HepG2 (cell line): ENCODE results near the gene CIITA. TPM values are rescaled to one million over a fixed set of nuclear protein-coding genes. Genes with fewer than 3 reads are reported as not detected.
A peak's percentile ranks its signal among the peaks of the same experiment; 100 is the strongest.

Experiments
- CEBPB ChIP-seq: IDR thresholded peaks from 2 replicates; pipeline ENCODE4 v1.6.1; 2011; ENCODE audit warnings: low read depth, low read length, improper control_type of control experiment, borderline replicate concordance
- ELF3 ChIP-seq: IDR thresholded peaks from 2 replicates; pipeline ENCODE4 v1.6.1; 2016; ENCODE audit warnings: missing genetic modification reagents, missing compliant biosample characterization
- FIP1L1 ChIP-seq: fragments of 200-400 bp; formaldehyde crosslinking; IDR thresholded peaks from 2 replicates; pipeline ENCODE4 v1.6.1; 2018; ENCODE audit warnings: low read depth, mild to moderate bottlenecking, low read length, moderate library complexity, borderline replicate concordance; ENCODE audit not compliant: insufficient read depth
- FOXP4 ChIP-seq: sonication (generic); formaldehyde crosslinking; IDR thresholded peaks from 2 replicates; pipeline ENCODE4 v1.4.0; 2020; ENCODE audit warnings: missing genetic modification reagents
- NR0B2 ChIP-seq: sonication (generic); formaldehyde crosslinking; IDR thresholded peaks from 2 replicates; pipeline ENCODE4 v1.4.0; 2020; ENCODE audit warnings: mild to moderate bottlenecking, missing genetic modification reagents
- PRDM15 ChIP-seq: sonication (generic); formaldehyde crosslinking; IDR thresholded peaks from 2 replicates; pipeline ENCODE4 v1.4.0; 2020; ENCODE audit warnings: missing genetic modification reagents
- RARA ChIP-seq: IDR thresholded peaks from 2 replicates; pipeline ENCODE4 v1.6.1; 2016; ENCODE audit warnings: missing genetic modification reagents, missing compliant biosample characterization
- SP140L ChIP-seq: sonication (generic); formaldehyde crosslinking; IDR thresholded peaks from 2 replicates; pipeline ENCODE4 v1.4.0; 2020; ENCODE audit warnings: missing genetic modification reagents, borderline replicate concordance
- TBP ChIP-seq: sonication (generic); formaldehyde crosslinking; IDR thresholded peaks from 2 replicates; pipeline ENCODE4 v1.5.0; 2020; ENCODE audit warnings: missing genetic modification reagents
- TSC22D2 ChIP-seq: sonication (generic); formaldehyde crosslinking; IDR thresholded peaks from 2 replicates; pipeline ENCODE4 v1.5.1; 2020; ENCODE audit warnings: missing genetic modification reagents, mild to moderate bottlenecking, borderline replicate concordance
- ZGPAT ChIP-seq: IDR thresholded peaks from 2 replicates; pipeline ENCODE4 v1.6.1; 2016; ENCODE audit warnings: mild to moderate bottlenecking
- ZNF333 ChIP-seq: sonication (generic); formaldehyde crosslinking; IDR thresholded peaks from 2 replicates; pipeline ENCODE4 v1.4.0; 2020; ENCODE audit warnings: mild to moderate bottlenecking, missing genetic modification reagents, borderline replicate concordance
- ZNF577 ChIP-seq: sonication (generic); formaldehyde crosslinking; IDR thresholded peaks from 2 replicates; pipeline ENCODE4 v1.4.0; 2020; ENCODE audit warnings: mild to moderate bottlenecking, low read depth, missing genetic modification reagents, borderline replicate concordance
- ZNF710 ChIP-seq: sonication (generic); formaldehyde crosslinking; IDR thresholded peaks from 2 replicates; pipeline ENCODE4 v1.5.0; 2020; ENCODE audit warnings: mild to moderate bottlenecking, missing genetic modification reagents, borderline replicate concordance
- polyA plus RNA-seq, 8 experiments: library from polyadenylated mRNA; depleted of rRNA in 3 of 8; stranded (reverse) in 7 of 8; unstranded in 1 of 8; fragments of >200 nt; fragmentation: Illumina TruSeq in 4 of 8; extraction: Trizol in 4 of 8; gene quantifications; 2 replicates each; pipeline versions ENCODE4 v1.2.1 to v1.2.3, GENCODE V29; 2011 to 2016; ENCODE audit warnings: low read depth in 4 of 8, missing spikeins in 1 of 8, mixed read lengths in 1 of 8; ENCODE audit not compliant: insufficient read depth in 1 of 8
- total RNA-seq, 5 experiments: library from RNA; depleted of rRNA; stranded (reverse); fragments of >200 nt; fragmentation: Illumina TruSeq; extraction: Trizol; gene quantifications; 2 replicates each; pipeline ENCODE4 v1.2.3, GENCODE V29; 2016; ENCODE audit warnings: low read depth in 1 of 5
- TF ChIP-seq, protein P1 (sequence below): sonication (generic); formaldehyde crosslinking; IDR thresholded peaks from 2 replicates; pipeline ENCODE4 v1.4.0; 2020; ENCODE audit warnings: missing genetic modification reagents

Gene CIITA
- total and polyA plus RNA-seq, 2 of the 13 experiments (the other 11 are each of a cell fraction or from before 2014, with no cell fraction given), result 0.08 to 0.09 TPM

DNA sequence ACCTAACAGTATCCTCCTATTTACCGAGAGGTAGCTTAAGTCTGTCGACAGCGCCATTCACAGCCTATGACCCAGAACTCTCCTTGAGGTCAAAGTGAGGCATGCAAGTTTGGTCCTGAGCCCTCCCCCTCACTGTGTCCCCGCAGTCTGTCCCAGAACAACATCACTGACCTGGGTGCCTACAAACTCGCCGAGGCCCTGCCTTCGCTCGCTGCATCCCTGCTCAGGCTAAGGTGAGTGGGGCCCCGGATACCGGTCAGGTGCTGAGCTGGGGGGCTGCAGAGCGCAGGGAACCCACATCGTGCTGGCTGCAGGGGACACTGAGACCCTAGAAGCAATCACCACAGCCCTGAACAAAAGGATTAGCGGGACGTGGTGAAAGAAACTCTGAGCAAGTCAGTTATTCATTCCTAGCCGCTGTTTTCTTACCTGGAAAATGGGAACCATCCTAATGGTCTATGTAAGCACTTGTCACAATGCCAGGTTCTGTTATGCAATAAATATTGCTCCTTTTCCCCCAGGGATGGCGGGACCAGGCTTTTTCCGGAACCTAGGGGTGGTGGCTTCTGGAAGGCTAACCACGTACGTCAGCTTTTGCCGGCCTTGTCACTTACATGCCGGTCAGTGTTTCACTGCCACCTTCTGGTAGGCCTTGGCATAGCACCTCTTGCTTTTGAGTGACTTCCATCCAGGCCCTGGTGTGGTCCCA, 41.4 kb downstream of the CIITA start (continued):
- peak; percentile 71; the same call in 1 of the 2 replicates for TF ChIP-seq ZNF710 (CRISPR knock-in tag)
- 0 out of 2 replicates have a peak, but pooled peaks have one; percentile 47 for TF ChIP-seq TSC22D2 (CRISPR knock-in tag)
- TF ChIP-seq ZNF577 (CRISPR knock-in tag), result no peak
- peak; percentile 72 for TF ChIP-seq ELF3 (CRISPR knock-in tag)
- TF ChIP-seq FOXP4, result peak; percentile 27; the same call in 1 of the 2 replicates
- peak; percentile 64; the same call in 1 of the 2 replicates for TF ChIP-seq CEBPB
- TF ChIP-seq RARA (CRISPR knock-in tag), result 0 out of 2 replicates have a peak, but pooled peaks have one; percentile 19
- TF ChIP-seq ZGPAT (CRISPR knock-in tag), result peak; percentile 59
- 0 out of 2 replicates have a peak, but pooled peaks have one; percentile 55 for TF ChIP-seq NR0B2 (CRISPR knock-in tag)
- no peak for TF ChIP-seq ZNF333 (CRISPR knock-in tag)
- no peak for TF ChIP-seq PRDM15 (CRISPR knock-in tag)
- no peak for TF ChIP-seq FIP1L1
- TF ChIP-seq SP140L (CRISPR knock-in tag), result 0 out of 2 replicates have a peak, but pooled peaks have one; percentile 71
- TF ChIP-seq, protein P1, sequence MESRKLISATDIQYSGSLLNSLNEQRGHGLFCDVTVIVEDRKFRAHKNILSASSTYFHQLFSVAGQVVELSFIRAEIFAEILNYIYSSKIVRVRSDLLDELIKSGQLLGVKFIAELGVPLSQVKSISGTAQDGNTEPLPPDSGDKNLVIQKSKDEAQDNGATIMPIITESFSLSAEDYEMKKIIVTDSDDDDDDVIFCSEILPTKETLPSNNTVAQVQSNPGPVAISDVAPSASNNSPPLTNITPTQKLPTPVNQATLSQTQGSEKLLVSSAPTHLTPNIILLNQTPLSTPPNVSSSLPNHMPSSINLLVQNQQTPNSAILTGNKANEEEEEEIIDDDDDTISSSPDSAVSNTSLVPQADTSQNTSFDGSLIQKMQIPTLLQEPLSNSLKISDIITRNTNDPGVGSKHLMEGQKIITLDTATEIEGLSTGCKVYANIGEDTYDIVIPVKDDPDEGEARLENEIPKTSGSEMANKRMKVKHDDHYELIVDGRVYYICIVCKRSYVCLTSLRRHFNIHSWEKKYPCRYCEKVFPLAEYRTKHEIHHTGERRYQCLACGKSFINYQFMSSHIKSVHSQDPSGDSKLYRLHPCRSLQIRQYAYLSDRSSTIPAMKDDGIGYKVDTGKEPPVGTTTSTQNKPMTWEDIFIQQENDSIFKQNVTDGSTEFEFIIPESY (CRISPR knock-in tag), result peak; percentile 61; the same call in 1 of the 2 replicates
- TF ChIP-seq TBP (CRISPR knock-in tag), result no peak
